Fibroblast of skin of left quadriceps (primary cell): Measurements from ENCODE around the gene IGSF5.
A peak's percentile ranks its signal among the peaks of the same experiment; 100 is the strongest.

Experiments used
- DNase-seq, 2 experiments: peaks; one replicate each; pipeline ENCODE4 v3.0.0-alpha.2; 2013; ENCODE audit warnings: low read depth in 2 of 2

IGSF5 gene

GRCh38 chr21:39822042-39822441, 77.1 kb downstream of the IGSF5 start:
- no peak for DNase-seq

GRCh38 chr21:39825250-39825649, 80.3 kb downstream of the IGSF5 start:
- no peak for DNase-seq

DNA sequence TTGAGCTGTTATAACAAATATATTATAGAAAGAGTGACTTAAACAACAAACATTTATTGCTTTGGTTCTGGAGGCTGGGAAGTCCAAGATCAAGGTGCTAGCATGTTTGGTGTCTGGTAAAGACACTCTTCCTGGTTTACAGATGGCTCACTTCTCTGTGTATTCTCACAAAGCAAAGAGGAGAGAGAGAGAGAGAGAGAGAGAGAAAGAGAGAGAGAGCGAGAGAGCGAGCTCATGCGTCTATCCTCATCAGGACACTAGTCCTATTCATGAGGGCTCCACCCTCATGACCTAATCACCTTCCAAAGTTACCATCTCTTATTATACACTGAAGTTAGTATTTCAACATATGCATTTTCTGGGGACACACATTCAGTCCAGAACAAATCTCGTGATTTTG, 89.6 kb downstream of the IGSF5 start:
- no peak for DNase-seq

- DNase-seq, result no peak
Observed at GRCh38 chr21:39837861-39838359, 92.9 kb downstream of the IGSF5 start.

- DNase-seq, result no peak
Observed at GRCh38 chr21:39840373-39841097, 95.6 kb downstream of the IGSF5 start.

GRCh38 chr21:39842741-39843459, 97.9 kb downstream of the IGSF5 start:
- peak; percentile 25 to 29 for DNase-seq

GRCh38 chr21:39843483-39843882, 98.5 kb downstream of the IGSF5 start:
- no peak for DNase-seq

DNA sequence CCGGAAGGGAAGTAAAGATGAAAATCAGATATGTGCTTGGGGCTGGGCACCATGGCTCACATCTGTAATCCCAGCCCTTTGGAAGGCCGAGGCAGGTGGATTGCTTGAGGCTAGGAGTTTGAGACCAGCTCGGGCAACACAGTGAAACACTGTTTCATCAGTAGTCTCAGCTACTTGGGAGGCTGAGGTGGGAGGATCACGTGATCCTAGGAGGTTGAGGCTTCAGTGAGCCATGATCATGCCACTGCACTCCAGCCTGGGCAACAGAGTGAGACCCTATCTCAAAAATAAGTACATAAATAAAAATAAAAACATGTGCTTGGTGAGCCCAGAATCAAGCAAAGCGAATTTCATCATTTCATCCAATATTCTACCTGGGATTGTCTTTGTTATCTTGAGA, 98.9 kb downstream of the IGSF5 start:
- DNase-seq, result no peak

DNA sequence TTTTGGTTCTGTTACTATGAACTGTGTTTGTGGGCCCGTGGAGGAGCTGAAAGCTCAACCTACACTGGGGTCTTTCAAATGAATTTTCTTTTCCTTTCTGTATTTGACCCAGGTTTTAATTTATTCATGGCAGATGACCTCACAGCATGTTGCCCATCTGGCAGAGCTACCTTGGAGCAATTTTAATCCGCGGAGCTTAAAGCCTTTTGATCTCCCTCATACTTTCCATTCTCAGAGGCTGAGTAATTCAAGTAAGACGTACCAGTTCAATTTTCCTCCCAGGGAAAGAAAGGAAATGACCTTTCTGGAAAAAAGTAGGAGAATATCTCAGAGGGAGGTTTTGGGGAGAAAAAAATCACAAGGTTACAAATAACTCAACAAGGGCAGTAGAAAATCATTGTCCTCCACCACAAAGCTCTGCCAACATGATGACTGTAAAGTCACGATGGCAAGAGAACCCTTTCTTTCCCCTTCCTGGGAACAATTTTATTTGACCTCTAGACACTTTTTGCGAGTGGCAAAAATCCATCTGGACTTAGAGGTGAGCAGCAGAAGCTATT, 100.7 kb downstream of the IGSF5 start:
- DNase-seq, result peak; percentile 56 to 58

- DNase-seq, result no peak
Observed at GRCh38 chr21:39847877-39848276, 102.9 kb downstream of the IGSF5 start.

GRCh38 chr21:39849014-39849655, 104.2 kb downstream of the IGSF5 start:
- peak; percentile 86 for DNase-seq

DNA sequence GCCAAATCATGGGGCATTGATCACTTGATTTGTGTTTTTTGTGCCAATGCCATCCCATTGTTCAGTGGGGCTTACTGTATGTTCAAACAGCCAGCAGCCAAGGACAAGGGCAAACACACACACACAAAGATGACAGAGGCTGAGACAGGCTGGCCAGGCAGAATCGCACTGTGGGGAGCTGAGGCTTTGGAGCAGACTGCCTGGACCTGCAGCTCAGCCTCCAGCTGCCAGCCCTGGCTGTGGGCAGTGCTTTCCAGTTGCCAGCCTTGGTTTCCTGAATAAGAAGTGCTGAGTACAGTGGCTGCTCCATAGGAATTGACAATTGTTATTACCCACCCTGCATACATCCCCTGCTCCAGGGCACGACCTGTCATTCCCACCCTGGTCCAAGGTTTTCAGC, 105.3 kb downstream of the IGSF5 start:
- DNase-seq, result no peak

DNA sequence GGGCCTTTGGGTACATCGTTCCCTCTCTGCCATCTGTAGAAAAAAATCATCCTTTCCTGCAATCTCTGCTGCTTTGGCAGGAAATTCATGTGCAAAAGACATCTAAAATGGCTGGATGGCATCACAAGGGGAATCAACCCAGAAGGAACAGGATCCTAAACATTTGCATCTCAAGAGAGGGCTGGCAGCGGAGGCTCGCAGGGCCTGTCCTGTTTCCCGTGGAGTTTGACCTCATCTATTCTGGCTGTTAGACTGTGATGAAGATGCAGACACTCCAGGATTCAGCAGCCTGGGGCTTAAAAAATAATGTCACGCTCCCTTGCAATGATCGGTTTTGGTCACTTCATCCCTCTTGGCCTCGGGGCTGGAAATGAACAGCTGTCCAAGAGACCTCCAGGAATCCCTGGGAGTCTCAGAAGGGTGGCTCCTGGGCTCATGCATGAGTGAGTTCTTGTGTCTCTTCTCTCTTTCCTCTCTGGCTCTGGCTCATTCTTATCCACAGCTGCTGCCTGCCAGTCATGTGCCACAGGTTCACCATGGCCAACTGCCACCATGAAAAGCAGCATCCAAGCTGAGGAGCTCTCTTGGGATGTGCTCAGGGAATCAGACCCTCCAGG, 106.1 kb downstream of the IGSF5 start:
- no peak for DNase-seq
